ENCODE measurements around the gene CAP1.

The CAP1 gene

GRCh38 chr1:40059338-40059959 is 18.9 kb downstream of the CAP1 start:
- TF ChIP-seq CTCF (IDR thresholded peaks at IDR 0.05): no peak
- H3K9me3 Mint-ChIP-seq: no peaks in the 10 kb centered on the region
- no peak overlapping the region for H3K4me3 Mint-ChIP-seq
- H3K4me1 Mint-ChIP-seq: no peaks in the 10 kb centered on the region
- H3K27me3 Mint-ChIP-seq (ENCODE audit: low read depth, poor library complexity): no peaks in the 10 kb centered on the region
- no peak overlapping the region for H3K27ac Mint-ChIP-seq
- peaks cover 38% of the 10 kb centered on the region for H3K36me3 Mint-ChIP-seq (ENCODE audit: low read depth)
- DNase-seq: no peak

GRCh38 chr1:40059960-40060750 is 19.6 kb downstream of the CAP1 start:
- no peak for DNase-seq
- Mint-ChIP-seq H3K36me3 (ENCODE audit: low read depth) (peaks cover 40% of the 10 kb centered on the region), H3K9me3 (no peaks in the 10 kb centered on the region), H3K4me3 (no peak overlapping the region), H3K4me1 (no peaks in the 10 kb centered on the region), H3K27ac (no peak overlapping the region), H3K27me3 (ENCODE audit: low read depth, poor library complexity) (no peaks in the 10 kb centered on the region)
- TF ChIP-seq CTCF (IDR thresholded peaks at IDR 0.05): no peak

- H3K9me3 Mint-ChIP-seq: no peaks in the 10 kb centered on the region
- no peak overlapping the region for H3K4me3 Mint-ChIP-seq
- no peak for TF ChIP-seq CTCF (IDR thresholded peaks at IDR 0.05)
- H3K27ac Mint-ChIP-seq: peak overlapping the region; percentile 31
- H3K4me1 Mint-ChIP-seq: peaks cover 10% of the 10 kb centered on the region
- no peak for DNase-seq
- peaks cover 69% of the 10 kb centered on the region for H3K36me3 Mint-ChIP-seq (ENCODE audit: low read depth)
- H3K27me3 Mint-ChIP-seq (ENCODE audit: low read depth, poor library complexity): no peaks in the 10 kb centered on the region
Observed at GRCh38 chr1:40064797-40065499, 24.4 kb downstream of the CAP1 start.

- no peaks in the 10 kb centered on the region for H3K27me3 Mint-ChIP-seq (ENCODE audit: low read depth, poor library complexity)
- peak overlapping the region; percentile 11 for H3K27ac Mint-ChIP-seq
- DNase-seq: no peak
- TF ChIP-seq CTCF (IDR thresholded peaks at IDR 0.05): no peak
- H3K36me3 Mint-ChIP-seq (ENCODE audit: low read depth): peaks cover 76% of the 10 kb centered on the region
- peaks cover 21% of the 10 kb centered on the region for H3K4me1 Mint-ChIP-seq
- H3K4me3 Mint-ChIP-seq: no peak overlapping the region
- H3K9me3 Mint-ChIP-seq: no peaks in the 10 kb centered on the region
Observed at GRCh38 chr1:40067023-40067422, 26.5 kb downstream of the CAP1 start.

- no peak for TF ChIP-seq CTCF (IDR thresholded peaks at IDR 0.05)
- DNase-seq: no peak
- H3K27me3 Mint-ChIP-seq (ENCODE audit: low read depth, poor library complexity): no peaks in the 10 kb centered on the region
- H3K27ac Mint-ChIP-seq: no peak overlapping the region
- H3K4me3 Mint-ChIP-seq: no peak overlapping the region
- peaks cover 21% of the 10 kb centered on the region for H3K4me1 Mint-ChIP-seq
- no peaks in the 10 kb centered on the region for H3K9me3 Mint-ChIP-seq
- peaks cover 82% of the 10 kb centered on the region for H3K36me3 Mint-ChIP-seq (ENCODE audit: low read depth)
Observed at GRCh38 chr1:40067851-40068250, 27.3 kb downstream of the CAP1 start.

All from nephron progenitor cell (in vitro differentiated cells).